Measurements from ENCODE around the gene PPP3CA.
"Not testable (repeated sequence)": the region's sequence is repeated elsewhere in the genome, so short reads cannot be mapped to it uniquely, and the experiment has no call there.

DNA sequence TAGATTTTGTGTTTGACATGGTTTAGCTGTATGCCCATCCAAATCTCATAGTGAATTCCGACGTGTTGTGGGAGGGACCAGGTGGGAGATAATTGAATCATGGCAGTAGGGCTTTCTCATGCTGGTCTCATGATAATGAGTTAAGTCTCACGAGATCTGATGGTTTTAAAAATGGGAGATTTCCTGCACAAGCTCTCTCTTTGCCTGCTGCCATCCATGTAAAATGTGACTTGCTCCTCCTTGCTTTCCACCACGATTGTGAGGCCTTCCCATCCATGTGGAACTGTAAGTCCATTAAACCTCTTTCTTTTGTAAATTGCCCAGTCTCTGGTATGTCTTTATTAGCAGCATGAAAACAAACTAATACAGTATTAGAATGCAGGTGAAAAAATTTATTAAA, 164.6 kb downstream of the PPP3CA start:
- TF ChIP-seq TAF1 (IDR thresholded peaks at IDR 0.05; ENCODE audit: low read depth, low read length); POLR2A (IDR thresholded peaks at IDR 0.05; ENCODE audit: low read depth, low read length); POLR2AphosphoS5 (IDR thresholded peaks at IDR 0.05; ENCODE audit: low read depth, low read length); PAX5 (IDR thresholded peaks at IDR 0.05; ENCODE audit: insufficient read depth, low read length, severe bottlenecking); SPI1 (IDR thresholded peaks at IDR 0.05; ENCODE audit: low read depth, low read length): not testable (repeated sequence)
